ENCODE results near the gene NPAS3.

The NPAS3 gene

DNA sequence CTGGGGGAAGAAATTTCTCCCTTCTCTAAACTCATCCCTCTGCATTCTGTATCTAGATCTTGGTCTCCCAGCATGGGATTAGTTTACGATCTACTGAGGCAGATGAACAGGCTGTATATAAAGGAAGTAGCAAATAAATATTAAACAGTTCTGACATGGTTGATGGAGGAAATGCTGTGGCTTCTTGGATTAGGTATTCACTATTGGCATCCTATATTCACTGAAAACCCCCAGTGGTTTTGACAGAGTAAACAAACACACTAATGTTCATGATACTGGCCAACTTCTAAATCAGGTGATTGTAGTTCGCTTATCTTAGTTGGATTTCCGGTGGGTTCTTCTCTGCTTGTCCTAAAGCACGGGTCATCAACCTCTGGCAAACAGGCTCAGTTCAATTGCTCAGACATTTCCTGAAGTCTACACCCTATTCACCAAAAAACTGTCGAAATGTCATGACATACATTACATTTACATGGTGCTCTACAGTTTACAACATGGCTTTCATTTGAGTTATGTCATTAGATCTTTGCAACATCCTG is 578.3 kb downstream of the NPAS3 start:
- DNase-seq (ENCODE audit: low read depth): no peak

DNA sequence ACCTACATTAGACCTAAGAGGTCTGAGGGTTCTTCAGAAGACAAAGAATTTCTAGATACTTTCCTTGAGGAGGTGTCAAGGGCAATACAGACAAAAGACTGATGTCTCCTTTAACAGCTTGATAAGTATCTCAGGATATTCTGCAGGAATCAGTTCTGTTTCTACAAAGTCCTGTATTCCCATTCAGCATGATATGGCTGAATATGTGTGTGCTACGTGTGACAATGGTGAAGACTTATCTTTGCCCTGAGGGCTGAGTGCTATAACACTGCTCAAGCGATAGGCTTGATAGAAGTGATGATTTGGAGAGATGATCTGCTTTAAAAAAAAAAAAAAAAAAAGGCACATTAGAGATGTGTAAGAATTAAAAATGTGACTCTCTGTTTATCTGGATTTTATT is 582.5 kb downstream of the NPAS3 start:
- no peak for DNase-seq (ENCODE audit: low read depth)

DNA sequence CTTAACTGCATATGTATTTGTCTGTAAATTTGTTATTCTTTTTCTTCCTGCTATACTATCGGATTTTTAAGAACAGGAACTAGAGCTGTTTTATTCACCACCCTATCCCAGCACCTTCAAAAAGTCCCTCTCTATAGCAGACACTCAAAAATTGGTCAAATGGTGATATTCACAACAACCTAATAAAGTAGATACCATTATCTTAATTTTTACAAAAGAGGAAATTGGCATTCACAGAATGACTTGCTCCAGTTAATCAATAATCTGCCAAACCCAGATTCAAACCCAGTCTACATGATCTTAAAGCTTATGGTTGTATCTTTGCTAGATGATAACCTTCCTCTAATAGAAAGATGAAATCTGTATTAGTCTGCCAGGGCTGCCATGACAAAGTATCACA is 585.6 kb downstream of the NPAS3 start:
- DNase-seq (ENCODE audit: low read depth): no peak

DNA sequence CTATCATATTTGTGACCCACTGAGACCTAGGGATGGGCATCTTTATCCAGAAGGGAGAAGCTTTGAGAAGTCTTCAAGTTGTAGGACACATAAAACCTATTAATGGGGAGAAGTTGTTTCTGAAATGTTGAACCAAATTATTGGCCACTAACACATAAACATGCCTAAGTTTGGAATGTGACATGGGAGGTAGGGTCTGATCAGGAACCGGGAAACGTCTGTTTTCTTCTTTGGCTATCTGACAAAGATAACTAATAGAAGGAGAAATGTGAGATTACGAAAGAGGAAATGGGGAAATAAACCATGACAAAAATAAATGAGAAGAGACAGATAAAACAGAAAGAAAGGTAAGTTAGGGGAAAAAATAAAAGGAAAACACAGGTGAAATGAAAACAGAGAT is 586.9 kb downstream of the NPAS3 start:
- DNase-seq (ENCODE audit: low read depth): no peak

DNA sequence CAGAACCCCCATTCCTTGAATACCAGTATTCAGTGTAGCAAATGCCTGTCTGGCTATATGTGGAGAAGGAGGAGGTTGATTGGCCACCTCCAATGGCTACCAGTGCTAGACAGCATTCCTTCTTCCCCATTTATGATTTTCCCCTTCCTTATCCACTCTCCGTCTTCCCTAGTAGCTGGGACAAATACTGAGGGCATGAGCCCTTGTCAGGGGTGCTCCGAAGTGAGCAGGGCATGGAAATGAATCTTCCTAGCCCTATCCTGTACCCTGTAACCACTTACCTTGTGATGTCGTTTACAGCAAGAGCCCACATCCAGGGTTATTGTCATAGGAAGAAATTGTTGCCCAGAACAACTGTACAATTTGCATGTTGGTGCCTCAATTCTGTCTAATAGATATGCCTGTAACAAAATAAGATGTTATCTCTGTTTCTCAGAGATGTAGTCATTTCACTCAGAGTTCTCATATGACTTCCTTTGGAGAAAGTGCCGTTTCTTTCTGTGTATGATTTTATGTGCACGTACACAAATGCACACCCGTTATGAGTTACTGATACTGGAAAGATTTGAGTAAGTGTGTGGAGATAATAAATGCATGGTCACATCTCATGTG is 588.5 kb downstream of the NPAS3 start:
- no peak for DNase-seq (ENCODE audit: low read depth)

DNA sequence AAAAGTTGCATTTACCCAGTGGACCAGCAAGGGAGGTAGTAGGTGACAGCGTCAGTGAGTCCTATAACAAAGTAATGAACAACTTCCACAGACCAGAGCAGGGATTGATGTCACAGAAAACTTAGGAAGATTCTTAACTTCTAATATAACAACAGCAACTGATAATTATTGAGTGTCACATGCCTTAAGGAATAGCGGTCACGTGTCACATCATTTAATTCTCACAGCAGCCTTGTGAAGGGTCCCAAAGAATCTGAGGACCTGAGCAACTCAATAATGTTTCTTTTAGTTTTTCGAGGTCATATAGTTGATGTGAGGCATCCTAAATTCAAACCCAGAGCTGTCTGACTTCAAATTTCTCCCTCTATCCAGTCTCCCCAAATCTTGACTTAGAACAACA is 590.0 kb downstream of the NPAS3 start:
- DNase-seq (ENCODE audit: low read depth): no peak

DNA sequence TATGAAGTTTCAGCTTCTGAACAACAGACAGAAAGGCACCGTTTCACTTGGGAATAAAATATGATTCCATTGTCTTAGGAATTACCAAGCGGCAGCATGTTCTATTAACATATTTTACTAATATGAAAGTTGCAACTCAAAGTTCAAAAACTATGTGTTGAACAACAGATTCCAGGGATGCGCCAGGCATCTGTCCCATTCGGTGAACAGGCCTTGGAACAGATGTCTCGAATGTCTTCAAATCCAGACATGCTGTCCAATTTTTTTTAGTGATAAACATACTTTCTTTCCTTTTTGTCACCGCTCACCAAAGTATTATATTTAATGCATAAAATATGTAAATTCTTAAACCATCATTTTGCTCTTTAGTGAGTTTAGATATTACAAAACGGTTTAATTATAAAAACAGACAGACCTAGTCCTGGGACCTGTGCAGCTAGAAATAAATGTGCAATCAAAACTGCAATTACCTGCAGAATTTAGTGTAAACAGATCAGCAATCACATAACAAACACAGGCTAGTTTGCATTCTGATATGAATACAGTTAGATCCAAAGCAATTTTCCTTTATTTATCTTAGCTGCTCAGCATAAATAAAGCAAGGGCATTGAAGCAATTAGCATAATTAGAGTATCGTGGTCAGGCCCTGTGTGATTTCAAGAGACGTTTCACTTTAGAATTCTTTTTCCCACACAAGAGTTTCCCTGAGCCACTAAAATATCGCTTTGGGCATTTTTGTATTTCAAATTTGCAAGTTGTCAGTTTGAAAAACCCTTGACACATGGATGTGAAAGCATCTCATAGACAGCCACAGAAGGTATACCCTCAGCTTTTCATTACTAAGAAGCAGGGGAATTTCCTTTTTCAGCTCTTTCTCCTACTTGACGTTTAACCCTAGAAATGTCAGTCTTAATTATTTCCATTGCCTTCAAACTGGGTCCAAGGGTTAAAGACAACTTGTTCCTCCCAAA is 591.4 kb downstream of the NPAS3 start:
- no peak for DNase-seq (ENCODE audit: low read depth)

DNA sequence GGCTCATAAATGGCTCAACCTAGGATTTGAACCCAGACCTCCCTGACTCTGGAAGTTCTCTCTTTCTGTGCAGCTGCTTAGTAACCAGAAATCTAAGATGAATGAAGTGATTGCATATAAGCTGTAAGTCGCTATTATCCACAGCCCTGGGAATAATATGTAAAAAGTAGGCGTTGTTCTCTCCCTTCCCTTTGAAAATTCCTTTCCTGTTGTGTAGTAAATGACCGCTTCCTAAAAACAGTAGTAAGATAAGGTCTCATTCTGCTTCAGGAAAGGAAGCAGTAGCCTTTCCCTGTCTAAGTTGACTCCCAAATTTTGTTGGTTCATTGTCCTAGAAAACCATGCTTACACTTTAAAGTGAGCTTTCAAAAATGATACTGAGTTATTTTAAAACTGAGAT is 593.9 kb downstream of the NPAS3 start:
- DNase-seq (ENCODE audit: low read depth): no peak

DNA sequence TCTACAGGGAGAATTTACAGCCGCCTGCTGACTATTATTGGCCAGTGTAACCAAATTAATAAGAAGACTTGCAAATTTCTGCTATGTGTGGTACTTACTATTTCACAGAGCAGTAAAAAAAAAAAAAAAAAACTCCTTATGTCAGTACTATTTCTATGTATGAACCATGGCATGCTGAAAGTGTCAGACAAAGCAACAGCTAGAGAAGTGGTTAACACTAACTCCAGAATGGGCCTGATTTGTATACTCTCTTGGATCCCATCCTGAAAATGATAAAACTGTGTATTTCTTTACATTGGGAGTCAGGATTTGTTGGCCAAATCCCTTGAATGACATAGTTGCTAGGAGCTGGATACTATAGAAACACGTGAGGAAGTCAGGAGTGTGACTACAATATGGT is 595.4 kb downstream of the NPAS3 start:
- no peak for DNase-seq (ENCODE audit: low read depth)

DNA sequence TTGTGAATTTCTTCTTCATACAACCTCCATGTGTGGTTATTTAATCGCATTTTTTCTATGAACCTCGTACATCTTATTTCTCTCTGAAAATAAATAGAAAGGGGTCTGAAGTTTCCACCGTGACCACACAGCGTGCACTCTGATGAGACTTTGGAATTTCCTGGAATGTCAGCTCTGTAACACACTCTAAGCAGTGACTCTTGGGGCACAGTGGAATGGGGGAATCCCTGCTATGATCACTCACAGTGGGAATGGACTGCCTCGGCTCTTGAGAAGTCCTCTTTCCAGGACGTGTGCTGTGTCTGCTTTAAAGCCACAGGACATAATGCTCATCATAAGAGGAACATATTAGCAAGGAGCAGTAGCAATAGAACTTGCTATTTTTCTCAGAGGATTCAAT is 596.0 kb downstream of the NPAS3 start:
- no peak for DNase-seq (ENCODE audit: low read depth)

DNA sequence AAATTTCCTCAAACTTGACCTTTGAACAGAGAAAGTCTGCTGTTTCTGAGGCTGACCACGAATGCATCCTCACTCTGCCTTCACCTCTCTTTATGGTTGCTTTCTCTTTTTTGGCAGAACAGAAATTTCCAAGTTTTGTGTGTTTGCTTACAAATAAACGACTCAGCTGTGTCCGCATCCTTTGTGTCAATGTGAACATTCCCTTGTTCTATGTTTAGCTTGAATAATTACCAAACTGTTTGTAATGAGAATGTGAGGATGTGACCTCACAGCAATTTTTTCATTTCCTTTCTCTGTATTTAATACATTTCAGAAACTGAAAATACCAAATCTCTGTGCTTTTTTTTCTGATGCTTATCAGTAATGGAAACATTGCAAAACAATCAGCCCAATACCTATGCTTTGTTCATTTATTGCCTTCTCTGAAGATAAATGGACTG is 601.3 kb downstream of the NPAS3 start:
- no peak for DNase-seq (ENCODE audit: low read depth)

DNA sequence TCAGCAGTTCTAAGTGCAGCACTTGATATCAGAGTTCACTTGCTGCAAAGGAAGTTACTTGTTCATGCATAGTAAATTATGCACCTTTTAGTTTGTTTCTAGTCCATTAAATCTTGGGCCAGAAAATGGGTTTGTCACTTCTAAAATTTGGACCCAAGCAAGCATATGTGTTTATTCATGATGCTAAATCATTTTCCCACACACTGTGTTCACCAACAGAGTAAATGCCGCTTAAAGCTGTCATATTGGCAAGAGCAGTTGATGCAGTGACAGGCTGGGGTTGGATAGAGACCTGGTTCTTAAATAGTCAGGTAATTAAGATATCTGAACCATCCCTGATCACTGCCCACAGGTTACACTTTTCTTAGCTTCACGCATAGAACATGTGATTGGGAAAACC is 602.5 kb downstream of the NPAS3 start:
- DNase-seq (ENCODE audit: low read depth): no peak

DNA sequence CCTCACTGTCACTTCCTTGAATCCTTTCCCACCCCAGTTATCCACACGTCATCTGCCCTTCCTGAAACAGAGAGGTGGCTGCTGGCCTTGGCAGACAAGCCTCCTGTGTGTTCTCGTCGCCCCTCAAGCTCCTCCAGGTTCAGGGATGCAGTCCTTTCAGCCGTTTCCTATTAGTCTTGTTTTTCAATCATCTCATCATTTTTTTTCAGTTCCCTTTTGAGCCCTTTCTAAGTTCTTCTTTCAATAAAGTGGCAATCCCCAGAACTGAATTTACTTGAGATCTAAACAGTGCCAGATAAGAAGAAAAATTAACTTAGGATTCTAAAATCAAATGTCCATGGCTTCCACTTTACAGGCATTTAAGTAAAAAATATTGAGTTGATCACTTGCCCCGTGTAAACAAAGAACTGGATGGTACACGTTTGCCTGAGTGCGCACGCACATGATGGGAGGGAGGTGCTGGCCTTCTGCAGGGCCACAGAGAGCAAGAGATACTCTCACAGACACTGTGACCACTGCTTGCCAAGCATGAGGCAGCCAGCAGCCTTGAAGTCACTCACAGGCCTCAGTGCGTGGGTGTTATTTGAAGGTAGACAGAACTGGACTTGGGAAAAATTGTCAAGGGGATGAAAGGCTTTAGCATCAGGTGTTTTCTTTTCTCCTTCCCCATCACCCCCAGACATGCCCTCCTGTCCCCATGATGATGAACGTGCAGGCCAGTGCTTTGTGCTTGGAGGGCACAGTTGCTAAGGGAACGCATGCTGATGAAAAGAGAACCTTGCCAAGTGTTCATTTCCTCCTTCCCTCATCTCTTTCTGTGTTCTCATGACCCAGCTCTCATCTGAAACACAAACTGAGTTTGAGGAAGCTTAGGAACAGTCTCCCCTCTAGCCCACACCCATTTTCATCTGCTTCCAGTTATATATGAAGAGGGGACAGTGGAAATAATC is 603.9 kb downstream of the NPAS3 start:
- DNase-seq (ENCODE audit: low read depth): no peak

DNA sequence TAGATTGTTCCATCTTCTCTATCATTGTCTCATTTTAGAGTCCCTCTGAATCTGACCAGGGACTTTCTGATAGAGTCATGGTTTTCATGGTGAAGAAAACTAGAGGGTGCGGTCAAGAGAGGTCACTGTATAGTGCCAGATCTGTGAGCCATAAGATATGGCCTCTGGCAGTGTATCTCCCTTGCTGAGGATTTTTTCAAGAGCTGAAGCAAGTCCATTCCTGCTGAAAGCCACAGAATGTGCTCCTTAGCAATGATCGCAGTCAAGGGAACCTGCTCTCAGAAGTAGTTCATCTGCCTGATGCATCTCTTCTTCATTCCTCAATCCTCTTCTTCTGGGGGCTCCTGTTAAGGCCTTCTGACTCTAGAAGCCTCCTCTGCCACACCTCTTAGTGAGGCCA is 607.0 kb downstream of the NPAS3 start:
- DNase-seq (ENCODE audit: low read depth): no peak

DNA sequence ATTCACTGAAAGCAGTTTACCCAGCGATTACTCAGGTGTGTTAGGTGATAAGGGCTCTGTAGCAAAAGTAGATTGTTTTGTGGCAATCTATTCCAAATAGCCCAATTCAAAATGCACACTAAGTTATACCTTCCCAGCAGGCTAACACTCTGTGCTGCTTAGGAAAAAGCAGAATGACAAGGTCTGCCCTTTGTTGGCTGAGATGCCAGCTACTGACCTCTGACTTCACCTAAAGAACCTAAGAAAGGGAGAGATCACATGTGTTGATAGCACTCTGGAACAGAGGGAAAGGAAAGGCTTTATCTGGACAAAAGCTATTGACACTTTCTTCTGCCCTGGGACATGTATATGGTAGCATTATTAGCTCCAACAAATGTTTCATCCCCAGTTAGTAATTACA is 609.9 kb downstream of the NPAS3 start:
- DNase-seq (ENCODE audit: low read depth): no peak

DNA sequence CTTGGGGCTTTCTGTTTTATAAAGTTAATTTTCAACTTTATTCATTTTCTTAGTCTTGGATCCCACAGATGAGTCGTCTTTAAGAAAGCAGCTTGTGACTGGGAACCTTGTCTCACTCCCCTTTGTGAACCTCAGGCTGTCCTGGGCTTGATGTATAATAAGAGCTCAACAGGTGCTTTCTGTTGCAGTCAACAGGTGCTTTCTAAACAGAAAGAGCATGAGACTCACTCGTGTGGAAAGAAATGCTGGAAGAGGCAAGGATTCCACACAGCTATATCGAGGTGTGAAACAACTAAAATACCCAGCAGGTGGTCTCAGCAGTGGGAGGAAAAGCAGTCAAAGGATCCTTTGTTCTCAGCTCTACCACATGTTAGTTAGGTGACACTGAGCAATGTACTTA is 613.3 kb downstream of the NPAS3 start:
- DNase-seq (ENCODE audit: low read depth): no peak

DNA sequence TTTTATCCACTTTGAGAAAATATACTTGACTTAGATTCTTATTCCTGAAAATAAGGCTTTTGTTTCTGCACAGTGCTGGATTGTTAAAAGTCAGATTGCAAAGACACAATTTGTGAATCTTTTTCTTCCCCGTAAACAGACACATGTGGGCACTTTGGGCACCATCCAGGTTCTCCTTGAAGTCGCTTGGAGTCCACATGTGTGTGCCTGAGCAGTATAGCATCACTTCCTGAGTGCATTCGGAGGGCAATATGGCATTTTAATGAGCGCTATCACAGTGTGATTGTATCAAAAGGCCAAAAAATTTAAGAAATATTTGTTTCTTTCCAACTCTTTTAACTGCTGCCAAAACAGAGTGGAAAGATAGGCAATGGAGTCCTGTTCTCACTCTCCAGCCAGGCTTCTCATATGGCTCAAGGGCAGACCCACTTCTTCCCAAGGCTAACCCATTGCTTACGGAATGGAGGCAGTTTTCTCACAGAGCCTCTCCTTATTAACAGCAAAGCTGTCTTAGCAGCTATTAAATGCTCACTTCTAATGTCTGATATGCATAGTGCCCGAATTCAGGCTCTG is 615.1 kb downstream of the NPAS3 start:
- no peak for DNase-seq (ENCODE audit: low read depth)

DNA sequence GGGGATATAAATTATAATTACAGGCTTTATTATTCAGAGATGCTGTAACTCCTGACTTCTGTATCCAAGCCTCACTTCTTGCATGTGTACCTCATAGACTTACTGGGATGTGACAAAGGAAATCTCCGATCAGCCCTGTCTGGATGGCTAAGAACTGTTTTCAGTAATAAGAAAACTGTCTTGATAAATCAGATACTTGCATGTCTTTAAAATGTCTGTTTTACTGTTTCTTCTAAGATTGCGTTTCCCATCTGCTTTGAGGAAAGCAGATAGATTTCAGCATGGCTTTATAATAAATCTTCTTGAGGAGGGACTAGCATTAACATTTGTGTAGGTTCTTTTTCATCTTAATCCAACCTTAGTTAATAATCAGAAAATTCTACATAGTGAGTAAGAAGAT is 616.3 kb downstream of the NPAS3 start:
- no peak for DNase-seq (ENCODE audit: low read depth)

DNA sequence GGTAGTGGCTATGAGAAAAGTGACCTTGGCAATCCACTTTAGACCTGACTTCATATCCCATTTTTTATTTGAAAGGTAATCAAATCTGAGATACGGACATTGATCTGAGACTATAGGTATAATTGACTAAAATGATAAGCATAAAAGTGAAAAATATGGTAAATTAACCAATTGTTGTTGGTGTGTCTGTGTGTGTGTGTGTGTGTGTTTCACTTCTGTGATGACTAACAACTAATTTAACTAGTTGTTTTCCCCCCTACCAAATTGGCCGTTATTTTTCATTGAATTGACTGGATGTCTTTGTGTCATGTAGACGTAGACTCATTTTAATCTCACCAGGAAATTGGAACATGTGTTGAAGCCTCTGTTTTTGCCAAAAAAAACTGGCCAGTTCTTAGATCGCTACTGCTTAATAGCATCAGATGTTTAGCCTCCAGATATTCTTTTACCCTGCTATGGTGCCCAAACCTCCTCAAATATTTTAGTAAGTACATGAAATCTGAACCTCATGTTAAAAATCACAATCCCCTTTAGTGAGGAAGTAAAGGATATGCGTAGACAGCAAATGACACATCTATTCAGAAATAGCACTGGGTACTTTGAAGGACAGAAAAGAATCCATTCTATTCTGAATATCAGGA is 617.2 kb downstream of the NPAS3 start:
- DNase-seq (ENCODE audit: low read depth): no peak

DNA sequence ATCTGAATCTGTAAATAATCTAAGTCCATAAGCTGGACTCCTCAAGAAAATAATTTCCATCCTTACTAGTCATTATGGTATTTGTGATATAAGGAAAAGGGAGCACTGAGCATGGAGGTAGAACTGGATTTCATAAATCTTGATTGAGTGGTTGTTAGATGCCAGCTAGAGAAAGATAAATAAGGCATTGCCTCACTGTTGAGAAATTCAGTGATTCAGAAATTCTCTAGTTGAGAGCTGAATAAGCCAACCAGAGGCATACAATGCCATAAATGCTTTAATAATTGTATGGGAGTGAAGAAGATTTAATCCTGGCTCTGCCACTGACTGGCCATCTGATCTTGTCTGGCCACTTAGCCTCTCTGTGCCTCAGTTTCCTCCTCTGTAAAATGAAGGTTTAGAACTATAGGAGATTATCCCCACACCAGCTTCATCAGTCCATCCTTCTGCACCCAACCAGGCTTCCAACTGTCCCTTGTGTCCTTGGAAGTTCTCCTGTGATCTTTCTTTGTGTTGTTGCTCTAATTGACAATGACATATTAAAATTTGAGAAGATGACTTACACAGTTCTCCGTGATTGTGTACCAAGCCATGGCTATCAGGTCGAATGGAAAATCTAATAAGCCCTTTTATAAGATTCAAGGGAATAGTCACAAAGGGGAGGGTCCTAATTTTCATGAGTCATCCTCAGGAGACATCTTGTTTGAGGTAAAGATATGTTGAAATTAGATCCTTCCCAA is 617.9 kb downstream of the NPAS3 start:
- DNase-seq (ENCODE audit: low read depth): no peak
